GM23338 (cell line): ENCODE measurements around the gene DROSHA. TPM values are rescaled to one million over a fixed set of nuclear protein-coding genes. Genes with fewer than 3 reads are reported as not detected.
A peak's percentile ranks its signal among the peaks of the same experiment; 100 is the strongest.

Experiments
- ATAC-seq: fragments of 200-7000 bp; cut with Tn5 transposase; 3 replicates; pipeline ENCODE4 v1.9.1; 2020
- DNase-seq: peaks from one replicate; pipeline ENCODE4 v3.0.0-alpha.2; 2015; ENCODE audit warnings: low spot score
- H2AFZ ChIP-seq: fragments of 200-600 bp; sonication (generic); 2 replicates; pipeline ENCODE4 v1.8.0; 2016; ENCODE audit warnings: antibody characterized with exemption, mild to moderate bottlenecking, moderate library complexity
- H3F3A ChIP-seq: fragments of 200-600 bp; sonication (generic); replicated peaks from 2 replicates; pipeline ENCODE4 v1.8.0; 2017; ENCODE audit warnings: antibody characterized with exemption, mixed run types, low read depth
- H3K27ac ChIP-seq: fragments of 200-600 bp; sonication (generic); 2 replicates; pipeline ENCODE4 v1.6.1; 2016; ENCODE audit warnings: low read depth
- H3K27me3 ChIP-seq: fragments of 200-600 bp; sonication (generic); 2 replicates; pipeline ENCODE4 v1.8.0; 2016; ENCODE audit warnings: mild to moderate bottlenecking, mixed run types, moderate library complexity; ENCODE audit not compliant: insufficient read depth
- H3K36me3 ChIP-seq: fragments of 200-600 bp; sonication (generic); 2 replicates; pipeline ENCODE4 v1.8.0; 2016; ENCODE audit warnings: mild to moderate bottlenecking; ENCODE audit not compliant: insufficient read depth
- H3K4me1 ChIP-seq: fragments of 200-600 bp; sonication (generic); 2 replicates; pipeline ENCODE4 v1.8.0; 2016; ENCODE audit warnings: mild to moderate bottlenecking, moderate library complexity; ENCODE audit not compliant: insufficient read depth
- H3K4me2 ChIP-seq: fragments of 200-600 bp; sonication (generic); 2 replicates; pipeline ENCODE4 v1.7.1; 2017; ENCODE audit warnings: mixed run types
- H3K4me3 ChIP-seq: fragments of 200-600 bp; sonication (generic); 2 replicates; pipeline ENCODE4 v1.6.1; 2016; ENCODE audit warnings: mixed run types
- H3K79me2 ChIP-seq: fragments of 200-600 bp; sonication (generic); replicated peaks from 2 replicates; pipeline ENCODE4 v1.8.0; 2017; ENCODE audit warnings: mild to moderate bottlenecking; ENCODE audit not compliant: insufficient read depth
- H3K9me2 ChIP-seq: fragments of 200-600 bp; sonication (generic); 2 replicates; pipeline ENCODE4 v1.8.0; 2017; ENCODE audit not compliant: insufficient read depth
- H4K20me1 ChIP-seq: fragments of 200-600 bp; sonication (generic); replicated peaks from 2 replicates; pipeline ENCODE4 v1.8.0; 2017; ENCODE audit warnings: mild to moderate bottlenecking; ENCODE audit not compliant: insufficient read depth
- H3K27ac Mint-ChIP-seq: 2 replicates; pipeline ENCODE4 v1.8.0; 2020; ENCODE audit warnings: inconsistent platforms, mild to moderate bottlenecking, moderate library complexity, mixed read lengths
- H3K27me3 Mint-ChIP-seq: 3 replicates; pipeline ENCODE4 v1.8.0; 2022; ENCODE audit warnings: low read depth, mild to moderate bottlenecking, moderate library complexity, mixed read lengths, inconsistent platforms; ENCODE audit not compliant: insufficient read depth, poor library complexity
- H3K36me3 Mint-ChIP-seq: 3 replicates; pipeline ENCODE4 v1.8.0; 2021; ENCODE audit warnings: low read depth, mild to moderate bottlenecking, inconsistent platforms, moderate library complexity, mixed read lengths
- H3K4me1 Mint-ChIP-seq: 3 replicates; pipeline ENCODE4 v1.8.0; 2020; ENCODE audit warnings: mild to moderate bottlenecking, inconsistent platforms, mixed read lengths
- H3K4me3 Mint-ChIP-seq: 3 replicates; pipeline ENCODE4 v1.8.0; 2021; ENCODE audit warnings: moderate library complexity, mild to moderate bottlenecking, inconsistent platforms, mixed read lengths
- H3K9me3 Mint-ChIP-seq: 3 replicates; pipeline ENCODE4 v1.8.0; 2020; ENCODE audit warnings: moderate library complexity, mild to moderate bottlenecking, inconsistent platforms, mixed read lengths
- CREB1 ChIP-seq: fragments of 250-450 bp; sonication (Bioruptor Pico); IDR thresholded peaks from 2 replicates; pipeline ENCODE4 v1.5.0; 2020; ENCODE audit warnings: low read depth, mild to moderate bottlenecking, moderate library complexity
- EZH2 ChIP-seq: fragments of 200-600 bp; sonication (generic); IDR thresholded peaks from one replicate; pipeline ENCODE4 v1.8.0; 2017; ENCODE audit warnings: antibody characterized with exemption, mild to moderate bottlenecking, low read depth; ENCODE audit not compliant: unreplicated experiment
- EZH2phosphoT487 ChIP-seq: fragments of 200-600 bp; sonication (generic); IDR thresholded peaks from one replicate; pipeline ENCODE4 v1.8.1; 2018; ENCODE audit warnings: antibody characterized with exemption; ENCODE audit not compliant: unreplicated experiment
- JUNB ChIP-seq: IDR thresholded peaks from one replicate; pipeline ENCODE4 v1.6.1; 2016; ENCODE audit warnings: antibody characterized with exemption; ENCODE audit not compliant: unreplicated experiment
- NANOG ChIP-seq: IDR thresholded peaks from 2 replicates; pipeline ENCODE4 v1.6.1; 2016; ENCODE audit warnings: antibody characterized with exemption, borderline replicate concordance
- REST ChIP-seq: IDR thresholded peaks from one replicate; pipeline ENCODE4 v1.6.1; 2018; ENCODE audit warnings: antibody characterized with exemption; ENCODE audit not compliant: unreplicated experiment
- STAT1 ChIP-seq: IDR thresholded peaks from one replicate; pipeline ENCODE4 v1.6.1; 2016; ENCODE audit warnings: antibody characterized with exemption; ENCODE audit not compliant: unreplicated experiment
- ZNF114 ChIP-seq: fragments of 250-450 bp; sonication (Bioruptor Pico); IDR thresholded peaks from 2 replicates; pipeline ENCODE4 v1.5.0; 2020; ENCODE audit warnings: mild to moderate bottlenecking, moderate library complexity
- ZNF331 ChIP-seq: fragments of 250-450 bp; sonication (Bioruptor Pico); IDR thresholded peaks from 2 replicates; pipeline ENCODE4 v1.5.0; 2020; ENCODE audit warnings: low read depth, mild to moderate bottlenecking, moderate library complexity
- polyA plus RNA-seq: library from polyadenylated mRNA; unstranded; fragments of >200 nt; fragmentation: Nextera tagmentation; extraction: Ambion mirVana; gene quantifications from 2 replicates; pipeline ENCODE4 v1.2.1, GENCODE V29; 2016
- total RNA-seq: library from RNA; depleted of rRNA; stranded (reverse); fragments of >200 nt; shearing (Covaris generic); gene quantifications from 2 replicates; pipeline ENCODE4 v1.2.3, GENCODE V29; 2014
- TF ChIP-seq, protein P1 (sequence below), 2 experiments: fragments of 200-600 bp in 1 of 2; sonication (generic) in 1 of 2; conservative IDR thresholded peaks; 2 replicates each; pipeline versions ENCODE4 v1.5.1 to v1.6.1; 2016 to 2017; ENCODE audit warnings: antibody characterized with exemption in 2 of 2, low read depth in 2 of 2, mild to moderate bottlenecking in 2 of 2, moderate library complexity in 1 of 2

Gene DROSHA
- total and polyA plus RNA-seq, 2 experiments from 2014 or later: 70.6 to 87.8 TPM

DNA sequence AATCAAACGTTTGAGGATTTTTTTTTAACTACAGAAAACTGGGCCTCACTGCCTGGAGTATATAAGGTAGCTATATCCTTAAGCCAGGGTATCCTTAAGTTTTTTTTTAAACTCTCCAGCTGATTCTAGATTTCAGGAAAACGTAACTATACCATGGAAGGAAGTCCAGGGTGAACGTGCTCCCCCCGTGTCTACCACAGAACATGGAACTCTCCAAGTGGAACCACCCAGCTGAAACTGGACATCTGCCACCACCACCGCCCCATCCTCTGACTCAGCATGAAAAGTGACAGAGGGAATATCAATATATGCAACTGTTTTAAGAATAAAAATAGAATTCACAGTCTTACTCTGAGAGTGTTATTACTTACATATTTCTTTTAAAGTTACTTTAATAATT is 61.3 kb downstream of the DROSHA start:
- no peak overlapping the region for H3K4me2 ChIP-seq
- no peak overlapping the region for H3K27ac ChIP-seq
- peaks cover 3% of the 10 kb centered on the region for H3K27me3 Mint-ChIP-seq
- no peaks in the 10 kb centered on the region for H4K20me1 ChIP-seq
- ATAC-seq: no peak
- no peaks in the 10 kb centered on the region; the same call in 2 of the 3 replicates for H3K9me3 Mint-ChIP-seq
- TF ChIP-seq REST (no peak), ZNF331 (no peak), STAT1 (no peak), CREB1 (no peak), JUNB (no peak)
- H3F3A ChIP-seq: no peaks in the 10 kb centered on the region
- H3K4me3 Mint-ChIP-seq: no peak overlapping the region
- H3K4me3 ChIP-seq: no peak overlapping the region
- H3K27me3 ChIP-seq: no peaks in the 10 kb centered on the region
- peaks cover 18% of the 10 kb centered on the region; the same call in 1 of the 2 replicates for H3K36me3 ChIP-seq
- peaks cover 46% of the 10 kb centered on the region for H3K36me3 Mint-ChIP-seq
- no peaks in the 10 kb centered on the region for H3K79me2 ChIP-seq
- peaks cover 13% of the 10 kb centered on the region; the same call in 2 of the 3 replicates for H3K4me1 Mint-ChIP-seq
- H3K27ac Mint-ChIP-seq: peak overlapping the region; percentile 75; the same call in 1 of the 2 replicates
- H2AFZ ChIP-seq: no peak overlapping the region
- peaks cover 5% of the 10 kb centered on the region; the same call in 1 of the 2 replicates for H3K4me1 ChIP-seq
- no peak for DNase-seq
- peaks cover 10% of the 10 kb centered on the region; the same call in 1 of the 2 replicates for H3K9me2 ChIP-seq

DNA sequence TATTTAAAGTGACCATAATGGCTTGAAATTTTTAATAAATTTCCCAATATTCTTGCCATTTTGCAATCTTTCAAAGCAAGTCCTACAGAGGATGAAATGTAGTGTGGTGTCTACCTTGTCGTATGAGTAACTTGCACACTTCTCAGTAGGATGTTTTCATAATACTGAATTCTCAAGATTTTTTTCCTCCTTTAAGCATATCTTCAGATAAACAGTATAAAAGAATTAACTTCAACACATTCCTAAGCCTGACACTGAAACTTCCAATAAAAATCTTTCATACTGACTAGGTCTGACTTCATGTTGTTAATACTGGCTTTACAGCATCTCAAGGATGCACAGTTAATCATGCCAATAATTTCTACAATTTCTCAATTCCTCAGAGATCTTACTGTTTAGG is 62.0 kb downstream of the DROSHA start:
- Mint-ChIP-seq H3K36me3 (peaks cover 53% of the 10 kb centered on the region), H3K4me1 (peaks cover 13% of the 10 kb centered on the region; the same call in 2 of the 3 replicates), H3K9me3 (no peaks in the 10 kb centered on the region; the same call in 2 of the 3 replicates), H3K27ac (no peak overlapping the region), H3K4me3 (no peak overlapping the region), H3K27me3 (peaks cover 3% of the 10 kb centered on the region)
- DNase-seq (no peak), ATAC-seq (no peak)
- Histone ChIP-seq H3K4me3 (no peak overlapping the region), H3K4me1 (peaks cover 5% of the 10 kb centered on the region; the same call in 1 of the 2 replicates), H3F3A (no peaks in the 10 kb centered on the region), H4K20me1 (no peaks in the 10 kb centered on the region), H3K9me2 (peaks cover 10% of the 10 kb centered on the region; the same call in 1 of the 2 replicates), H3K36me3 (peaks cover 19% of the 10 kb centered on the region; the same call in 1 of the 2 replicates), H2AFZ (no peak overlapping the region), H3K79me2 (no peaks in the 10 kb centered on the region), H3K27ac (no peak overlapping the region), H3K4me2 (no peak overlapping the region), H3K27me3 (no peaks in the 10 kb centered on the region)
- TF ChIP-seq EZH2: no peak
- no peak for TF ChIP-seq STAT1
- no peak for TF ChIP-seq JUNB
- no peak for TF ChIP-seq ZNF114 (CRISPR knock-in tag)
- TF ChIP-seq REST: no peak
- no peak for TF ChIP-seq EZH2phosphoT487
- TF ChIP-seq, protein P1, sequence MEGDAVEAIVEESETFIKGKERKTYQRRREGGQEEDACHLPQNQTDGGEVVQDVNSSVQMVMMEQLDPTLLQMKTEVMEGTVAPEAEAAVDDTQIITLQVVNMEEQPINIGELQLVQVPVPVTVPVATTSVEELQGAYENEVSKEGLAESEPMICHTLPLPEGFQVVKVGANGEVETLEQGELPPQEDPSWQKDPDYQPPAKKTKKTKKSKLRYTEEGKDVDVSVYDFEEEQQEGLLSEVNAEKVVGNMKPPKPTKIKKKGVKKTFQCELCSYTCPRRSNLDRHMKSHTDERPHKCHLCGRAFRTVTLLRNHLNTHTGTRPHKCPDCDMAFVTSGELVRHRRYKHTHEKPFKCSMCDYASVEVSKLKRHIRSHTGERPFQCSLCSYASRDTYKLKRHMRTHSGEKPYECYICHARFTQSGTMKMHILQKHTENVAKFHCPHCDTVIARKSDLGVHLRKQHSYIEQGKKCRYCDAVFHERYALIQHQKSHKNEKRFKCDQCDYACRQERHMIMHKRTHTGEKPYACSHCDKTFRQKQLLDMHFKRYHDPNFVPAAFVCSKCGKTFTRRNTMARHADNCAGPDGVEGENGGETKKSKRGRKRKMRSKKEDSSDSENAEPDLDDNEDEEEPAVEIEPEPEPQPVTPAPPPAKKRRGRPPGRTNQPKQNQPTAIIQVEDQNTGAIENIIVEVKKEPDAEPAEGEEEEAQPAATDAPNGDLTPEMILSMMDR (conservative IDR thresholded peaks at IDR 0.05; ENCODE audit: low read depth in 2 of 2): no peak
- no peak for TF ChIP-seq ZNF331
- TF ChIP-seq NANOG: no peak
- no peak for TF ChIP-seq CREB1
